ENCODE results near the gene APBA2.

The APBA2 gene

DNA sequence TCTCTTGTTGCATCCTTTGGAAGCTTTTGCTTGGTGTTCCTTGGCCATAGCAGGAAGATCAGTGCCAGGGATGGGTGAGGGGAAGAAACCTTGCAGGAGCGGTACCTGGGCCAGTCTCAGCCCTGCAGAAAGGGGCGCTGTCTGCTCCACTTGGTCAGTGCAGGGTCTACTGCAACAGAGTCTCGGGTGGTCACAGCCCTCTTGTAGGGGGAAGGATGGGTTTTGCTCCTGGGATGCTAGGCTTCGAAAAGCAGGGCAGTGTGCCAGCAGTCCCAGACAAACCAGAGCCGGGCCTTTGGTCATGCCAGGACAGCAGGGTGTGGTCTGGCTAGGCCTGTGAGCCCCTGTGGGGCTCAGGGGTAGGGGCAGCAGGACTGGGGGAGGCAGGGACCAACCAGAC is 186.7 kb downstream of the APBA2 start:
- DNase-seq (ENCODE audit: low read depth in 3 of 3, low spot score in 1 of 3): no peak

DNA sequence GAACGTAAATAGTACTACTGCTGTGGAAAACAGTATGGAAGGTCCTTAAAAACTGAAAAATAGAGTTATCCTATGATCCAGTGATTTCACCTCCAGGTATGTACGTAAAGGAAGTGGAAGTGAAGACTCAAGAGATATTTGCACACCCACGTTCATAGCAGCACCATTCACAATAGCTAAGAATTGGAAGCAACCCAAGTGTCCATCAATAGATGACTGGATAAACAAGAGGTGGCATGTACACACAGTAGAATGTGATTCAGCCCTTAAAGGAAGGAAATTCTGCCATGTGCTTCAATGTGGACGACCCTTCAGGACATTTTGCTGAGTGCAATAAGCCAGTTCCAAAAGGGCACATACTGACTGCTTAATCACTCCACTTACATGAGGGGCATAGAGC is 188.3 kb downstream of the APBA2 start:
- DNase-seq (ENCODE audit: low read depth in 3 of 3, low spot score in 1 of 3): no peak

DNA sequence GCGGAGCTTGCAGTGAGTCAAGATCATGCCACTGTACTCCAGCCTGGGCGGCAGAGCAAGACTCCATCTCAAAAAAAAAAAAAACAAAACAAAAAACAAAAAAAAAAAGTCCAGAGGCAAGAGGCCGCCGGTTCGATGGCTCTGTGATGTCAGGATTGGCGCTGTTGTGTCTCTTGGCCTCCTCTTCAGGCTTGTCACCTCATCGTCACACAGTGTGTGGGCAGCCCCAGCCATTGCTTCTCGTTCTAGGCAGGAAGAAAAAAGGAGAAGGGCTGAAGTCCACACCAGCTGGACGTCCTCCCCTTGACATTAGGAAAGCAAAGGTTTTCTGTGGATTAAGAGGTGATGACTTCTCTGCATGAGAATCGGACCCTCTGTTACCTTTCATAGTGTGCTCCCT is 192.8 kb downstream of the APBA2 start:
- DNase-seq (ENCODE audit: low read depth in 3 of 3, low spot score in 1 of 3): no peak

DNA sequence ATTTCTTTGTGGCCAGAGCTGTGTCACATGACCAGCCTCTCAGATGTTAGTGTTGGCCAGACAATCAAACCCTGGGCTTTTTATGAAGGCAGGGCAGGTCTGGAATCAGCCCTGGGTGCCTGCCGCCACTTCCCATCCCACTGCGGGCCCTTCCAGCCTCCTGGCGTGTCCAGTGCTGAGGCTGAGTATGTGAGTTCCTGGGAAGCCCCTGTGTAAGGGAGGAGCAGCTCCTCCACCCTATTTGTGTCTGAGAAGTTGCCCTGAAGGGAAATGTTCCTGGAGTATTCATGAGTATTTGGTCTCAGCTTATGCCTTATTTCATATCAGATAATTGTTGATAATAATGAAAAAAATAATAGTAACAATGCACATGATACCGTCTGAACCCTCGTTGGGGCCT is 193.7 kb downstream of the APBA2 start:
- DNase-seq (ENCODE audit: low read depth in 3 of 3, low spot score in 1 of 3): no peak

DNA sequence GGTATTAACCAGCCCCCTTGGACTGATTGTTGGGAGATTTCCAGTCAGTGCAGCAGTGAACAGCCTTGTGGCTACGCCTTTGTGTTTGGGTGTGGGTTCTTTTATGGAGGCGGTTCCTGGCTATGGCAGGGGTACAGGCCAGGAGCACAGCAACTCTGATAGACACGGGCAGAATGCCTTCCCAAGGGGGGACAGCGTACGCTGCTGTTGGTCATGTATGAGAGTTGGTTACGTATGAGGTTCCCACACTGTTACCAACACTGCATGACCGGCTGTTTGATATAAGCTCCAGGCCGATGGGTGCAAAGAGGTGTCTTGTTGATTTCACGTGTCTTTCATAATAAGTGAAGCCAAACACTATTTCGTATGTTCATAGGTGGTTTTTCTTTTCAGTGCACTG is 196.0 kb downstream of the APBA2 start:
- DNase-seq (ENCODE audit: low read depth in 3 of 3, low spot score in 1 of 3): no peak

DNA sequence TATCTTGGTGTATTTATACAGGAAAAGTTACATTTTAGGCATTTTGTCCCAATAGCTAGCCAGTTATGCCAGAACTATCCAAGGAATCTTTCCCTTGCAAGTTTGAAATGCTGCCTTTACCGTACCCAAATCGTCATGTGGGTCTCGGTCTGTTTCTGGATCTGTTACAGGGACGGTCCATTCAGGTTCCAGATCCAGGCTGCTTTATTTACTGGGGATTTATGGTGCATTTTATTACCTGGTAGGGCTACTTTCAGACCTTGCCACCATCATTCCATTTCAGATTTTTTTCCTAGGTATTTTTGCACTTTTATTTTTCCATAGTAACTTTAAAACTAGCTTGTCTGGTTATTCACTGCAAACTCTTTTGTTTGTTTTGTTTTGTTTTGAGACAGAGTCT is 197.4 kb downstream of the APBA2 start:
- DNase-seq (ENCODE audit: low read depth in 3 of 3, low spot score in 1 of 3): no peak

DNA sequence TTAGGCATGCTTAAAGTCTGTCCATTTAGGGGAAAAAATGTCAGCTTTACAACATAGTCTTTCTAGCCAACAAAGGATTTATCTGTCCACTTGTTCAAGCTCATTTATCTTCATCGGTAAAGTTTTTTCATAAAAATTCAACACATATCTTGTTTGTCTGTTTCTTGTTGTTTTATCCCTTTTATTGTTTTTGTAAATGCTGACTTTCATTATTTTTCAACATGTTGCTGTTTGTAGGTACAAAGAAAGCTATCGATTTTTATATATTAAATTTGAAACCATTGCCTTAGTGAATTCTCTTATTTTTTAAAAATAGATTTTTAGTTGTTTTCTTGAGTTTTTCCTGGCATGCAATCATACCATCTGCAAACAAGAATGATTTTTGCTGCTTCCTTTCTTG is 198.1 kb downstream of the APBA2 start:
- DNase-seq (ENCODE audit: low read depth in 3 of 3, low spot score in 1 of 3): no peak

DNA sequence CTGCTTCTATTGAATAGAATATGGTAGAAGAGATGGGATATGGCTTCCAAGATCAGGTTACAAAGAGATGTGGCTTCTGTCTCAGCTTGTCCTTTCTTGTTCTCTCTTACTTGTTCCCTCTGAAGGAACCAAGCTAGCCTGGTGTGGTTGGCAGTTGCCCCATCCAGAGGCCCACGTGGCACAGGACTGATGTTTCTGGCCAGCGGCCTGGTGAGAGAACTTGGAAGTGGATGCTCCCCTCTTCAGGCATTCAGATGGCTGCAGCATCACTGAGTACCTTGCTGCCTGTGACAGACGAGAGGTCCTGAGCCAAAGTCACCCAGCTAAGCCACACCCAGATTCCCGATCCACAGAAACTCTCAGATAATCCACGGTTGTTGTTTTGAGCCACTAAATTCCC is 200.2 kb downstream of the APBA2 start:
- no peak for DNase-seq (ENCODE audit: low read depth in 3 of 3, low spot score in 1 of 3)

DNA sequence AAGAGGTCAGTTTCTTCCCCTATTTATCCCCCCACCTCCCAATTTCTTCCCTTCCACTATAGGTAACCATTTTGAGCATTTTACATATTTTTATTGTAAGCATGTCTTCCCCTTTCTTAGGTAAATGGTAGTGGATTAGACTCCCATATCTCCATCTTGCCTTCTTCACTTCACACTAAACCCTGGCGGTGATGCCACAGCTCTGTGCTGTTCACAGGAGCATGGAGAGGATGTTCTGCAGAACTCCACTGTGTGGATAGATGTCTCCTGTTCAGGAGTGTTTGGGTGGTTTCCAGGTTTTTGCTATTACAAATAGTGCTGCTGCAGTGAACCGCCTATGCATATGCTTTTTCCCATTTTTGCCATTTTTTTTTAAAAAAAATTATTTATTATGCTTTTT is 201.1 kb downstream of the APBA2 start:
- DNase-seq (ENCODE audit: low read depth in 3 of 3, low spot score in 1 of 3): no peak

DNA sequence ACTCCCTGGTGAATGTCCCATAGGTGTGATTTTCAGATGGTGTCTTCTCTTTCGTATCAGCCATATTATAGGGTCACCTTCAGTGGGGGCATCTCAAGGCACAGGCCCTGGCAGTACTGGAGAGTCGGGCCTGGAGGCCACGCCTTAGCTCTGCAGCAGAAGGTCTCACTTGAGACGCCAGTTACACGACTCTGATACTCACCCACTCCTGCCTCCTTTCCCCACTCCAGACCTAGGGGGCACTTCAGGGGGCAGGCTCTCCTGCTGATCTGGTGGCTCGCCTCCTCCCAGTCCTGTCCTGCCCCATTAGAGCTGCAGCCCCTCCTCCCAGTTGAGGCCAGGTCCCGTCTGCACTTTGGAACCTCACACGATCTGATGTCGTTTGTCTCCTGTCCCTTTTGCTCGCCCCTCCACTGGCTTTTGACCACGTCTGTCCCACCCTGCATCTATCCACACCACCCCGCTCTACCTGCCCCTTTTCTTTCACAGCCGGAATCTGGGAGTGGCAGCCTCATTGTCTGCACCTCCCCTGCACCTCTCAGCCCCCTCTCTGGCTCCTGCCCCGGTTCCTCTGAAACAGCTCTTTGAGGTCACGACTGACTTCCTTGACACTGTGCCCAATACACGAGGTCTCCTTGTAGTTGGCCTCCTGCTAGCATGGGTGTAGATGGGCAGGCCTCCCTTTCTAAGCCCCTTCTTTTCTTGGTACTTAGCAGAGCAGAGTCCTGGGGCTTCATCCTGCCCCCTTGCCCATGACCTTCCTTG is 201.9 kb downstream of the APBA2 start:
- DNase-seq (ENCODE audit: low read depth in 3 of 3, low spot score in 1 of 3): no peak

DNA sequence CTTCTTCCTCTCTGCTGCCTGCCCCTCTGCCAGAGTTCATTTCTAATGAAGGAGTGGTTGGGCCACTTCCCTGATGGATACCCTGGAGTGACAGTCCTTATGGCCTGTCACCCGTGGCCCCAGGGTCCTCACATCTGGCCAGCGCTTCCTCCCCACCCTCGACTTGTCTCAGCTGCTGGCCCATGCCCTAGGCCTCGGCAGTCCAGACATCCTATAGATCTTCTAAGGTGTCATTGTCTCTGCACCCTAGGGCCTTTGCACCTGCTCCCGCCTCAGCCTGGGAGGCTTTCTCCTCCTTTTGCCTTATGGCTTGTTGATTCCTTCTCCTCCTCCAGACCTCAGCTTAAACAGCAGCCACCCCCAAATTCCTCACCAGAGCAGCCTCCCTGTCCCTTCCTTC is 202.9 kb downstream of the APBA2 start:
- no peak for DNase-seq (ENCODE audit: low read depth in 3 of 3, low spot score in 1 of 3)

DNA sequence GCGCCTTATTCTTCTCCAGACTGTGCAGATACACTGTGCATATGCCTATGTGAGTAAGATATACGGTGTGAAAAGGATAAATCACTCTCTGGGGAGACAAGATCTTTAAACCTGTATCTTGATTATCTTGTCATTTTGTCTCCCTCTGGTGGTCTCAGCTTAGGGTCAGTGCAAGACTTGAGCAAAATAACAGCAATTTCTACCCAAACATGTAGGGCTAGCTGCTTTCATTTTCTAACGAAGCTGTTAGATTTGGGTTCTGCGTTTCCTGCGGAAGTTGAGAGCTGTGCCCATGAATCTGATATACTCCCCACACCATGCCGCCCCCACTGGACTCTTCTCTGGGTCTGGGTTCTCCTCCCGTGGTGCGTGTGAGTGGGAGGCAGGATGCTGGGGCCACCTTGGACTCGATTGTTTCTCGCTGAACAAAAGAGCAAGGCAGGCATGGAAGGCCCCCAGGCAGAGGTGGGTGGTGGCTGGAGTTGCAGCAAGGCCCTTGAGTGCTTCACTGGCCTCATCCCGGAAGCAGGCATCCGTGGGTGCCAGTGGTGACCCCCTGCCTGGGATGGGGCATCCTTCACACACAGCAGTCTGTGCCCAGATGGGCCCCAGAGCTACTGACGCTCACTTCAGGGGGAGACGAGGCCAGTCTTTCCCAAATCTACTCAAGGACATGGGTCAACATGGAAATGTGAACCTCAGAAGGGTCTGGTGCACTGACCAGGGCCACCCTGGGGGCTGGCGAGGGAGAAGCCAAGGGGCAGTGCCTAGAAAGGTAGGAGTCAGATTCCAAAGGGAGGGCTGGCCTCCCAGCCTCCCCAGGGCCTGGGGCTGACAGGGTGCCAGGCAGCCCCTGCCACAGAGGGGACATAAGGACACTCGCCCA is 204.2 kb downstream of the APBA2 start:
- DNase-seq (ENCODE audit: low read depth in 3 of 3, low spot score in 1 of 3): no peak

DNA sequence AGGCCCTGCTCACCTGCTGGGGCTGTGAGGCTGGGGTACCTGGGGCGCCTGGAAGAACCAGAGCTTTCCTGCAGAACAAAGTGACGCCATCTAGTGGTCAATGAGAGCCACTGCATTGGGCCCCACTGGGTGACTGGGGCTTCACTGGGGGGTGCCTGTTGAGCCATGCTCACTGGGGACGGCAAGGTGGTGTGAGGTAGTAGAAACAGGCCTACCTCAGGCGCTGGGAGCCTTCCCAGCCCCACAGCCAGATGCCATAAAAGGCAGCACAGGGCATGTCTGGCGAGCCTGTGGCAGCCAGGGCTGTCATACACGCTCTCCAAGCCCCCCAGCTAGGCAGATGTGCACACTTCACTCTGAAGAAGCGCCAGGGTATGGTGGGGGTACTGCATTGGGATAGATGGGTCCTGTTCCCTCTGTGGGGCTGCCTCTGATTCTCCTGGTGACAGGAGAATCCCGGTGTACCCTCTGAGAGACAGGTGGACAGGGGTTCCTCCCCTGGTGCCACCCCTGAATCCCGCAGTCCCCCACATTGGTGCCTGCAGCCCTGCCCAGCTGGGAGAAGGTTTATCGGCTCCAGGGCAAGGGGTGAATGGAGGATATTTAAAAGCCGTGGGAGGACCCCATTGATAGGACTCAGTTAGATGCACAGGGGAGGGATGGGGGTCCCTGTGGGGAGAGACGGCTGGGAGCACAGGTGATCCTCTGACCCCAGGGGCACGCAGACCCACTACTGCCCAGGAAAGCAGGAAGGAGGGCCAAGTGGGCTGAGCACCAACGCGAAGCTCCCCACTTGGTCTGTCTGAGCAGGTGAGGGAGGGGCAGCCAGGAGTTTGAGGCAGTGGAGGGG is 205.1 kb downstream of the APBA2 start:
- DNase-seq (ENCODE audit: low read depth in 3 of 3, low spot score in 1 of 3): peak in 2 of 3 donors; percentile 19 to 25

DNA sequence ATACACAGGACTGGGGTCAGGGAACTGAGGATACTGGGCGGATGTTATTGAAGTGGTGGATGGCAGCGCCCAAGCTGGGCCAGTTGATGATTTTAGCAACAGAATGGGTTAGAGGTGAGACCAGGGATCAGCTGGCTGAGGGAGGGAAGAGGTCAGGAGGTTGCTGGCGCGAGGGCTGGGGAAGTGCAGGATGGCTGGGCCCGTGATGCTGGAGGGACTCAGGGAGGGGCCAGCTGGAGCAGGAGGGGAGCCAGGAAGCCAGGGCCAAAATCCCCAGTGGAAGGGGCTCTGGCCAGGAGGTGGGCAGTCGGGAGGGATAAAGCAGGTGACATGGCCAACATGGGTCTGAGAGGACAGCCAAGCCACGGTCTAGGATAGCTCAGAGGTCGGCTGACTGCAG is 205.9 kb downstream of the APBA2 start:
- no peak for DNase-seq (ENCODE audit: low read depth in 3 of 3, low spot score in 1 of 3)

DNA sequence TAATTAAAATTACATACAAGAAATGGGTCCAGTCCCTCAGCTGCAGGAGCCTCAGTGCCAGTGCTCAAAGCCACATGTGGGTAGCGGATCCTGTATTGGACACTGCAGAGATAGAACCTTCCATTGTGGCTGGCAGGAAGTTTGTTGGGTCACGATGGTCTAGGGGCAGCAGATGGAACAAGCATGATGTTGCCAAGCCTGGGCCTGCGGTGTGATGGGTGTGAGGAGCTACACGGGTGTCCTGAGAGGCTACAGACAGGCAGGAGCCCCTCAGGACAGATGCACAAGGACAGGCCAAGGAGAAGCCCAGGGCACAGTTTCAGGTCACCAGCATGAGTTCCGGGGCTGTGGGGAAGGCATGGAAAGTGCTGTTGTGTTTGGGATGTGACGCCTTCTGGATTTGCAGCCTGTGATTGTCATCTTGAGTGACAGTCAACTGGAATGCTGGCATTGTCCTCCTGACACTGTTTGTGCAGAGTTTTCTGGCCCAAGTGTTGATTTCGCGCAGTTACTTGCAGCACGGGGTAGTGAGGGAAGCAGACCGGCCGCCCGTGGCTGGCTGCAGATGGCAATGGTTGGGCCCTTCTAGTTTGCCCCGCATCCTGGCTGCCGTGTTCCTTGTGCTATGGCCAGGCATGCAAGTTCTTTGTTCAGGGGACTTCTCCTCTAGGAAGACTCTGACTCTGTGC is 206.7 kb downstream of the APBA2 start:
- no peak for DNase-seq (ENCODE audit: low read depth in 3 of 3, low spot score in 1 of 3)

DNA sequence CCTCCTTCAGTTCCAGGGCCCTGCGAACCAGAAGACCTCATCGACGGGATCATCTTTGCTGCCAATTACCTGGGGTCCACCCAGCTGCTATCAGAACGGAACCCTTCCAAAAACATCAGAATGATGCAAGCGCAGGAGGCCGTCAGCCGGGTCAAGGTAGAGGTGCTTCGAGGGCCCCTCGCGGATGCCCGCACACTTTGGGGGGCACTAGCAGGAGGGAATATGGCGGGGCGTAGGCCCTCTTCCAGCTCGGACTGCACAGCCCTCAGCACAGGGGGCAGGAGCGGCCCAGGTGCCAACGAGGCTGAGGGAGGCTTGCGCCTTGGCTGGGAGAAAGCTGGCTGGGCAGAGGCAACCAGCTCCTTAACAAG is 207.3 kb downstream of the APBA2 start:
- no peak for DNase-seq (ENCODE audit: low read depth in 3 of 3, low spot score in 1 of 3)

DNA sequence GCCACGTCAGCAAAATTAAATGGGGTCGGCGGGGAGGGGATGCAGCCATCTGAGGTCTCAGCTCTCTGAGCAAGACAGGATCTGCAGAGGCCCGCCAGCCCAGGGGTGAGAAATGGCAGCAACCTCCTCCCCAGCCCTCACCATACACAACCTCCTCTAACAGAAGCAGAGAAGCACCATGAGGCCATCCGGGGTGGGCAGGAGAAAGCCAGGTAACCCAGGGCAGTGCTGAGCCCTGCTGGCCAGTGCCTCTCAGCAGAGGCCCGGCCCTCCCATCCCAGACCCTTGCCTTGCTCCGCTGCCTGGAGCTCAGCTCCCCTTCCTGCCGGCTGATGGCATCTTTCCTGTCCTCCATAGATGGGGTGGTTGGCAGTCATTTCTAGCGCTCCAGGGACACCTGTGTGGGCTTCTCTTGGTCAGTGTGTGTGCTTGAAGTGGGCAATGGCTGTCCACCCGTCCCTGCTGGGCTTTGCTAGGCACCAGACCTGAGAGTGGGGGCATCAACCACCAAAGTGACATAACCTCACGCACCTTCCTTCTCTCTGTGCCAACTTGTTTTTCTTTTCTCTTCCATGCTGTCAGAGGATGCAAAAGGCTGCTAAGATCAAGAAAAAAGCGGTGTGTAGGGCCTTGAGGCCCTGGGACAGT is 208.0 kb downstream of the APBA2 start:
- no peak for DNase-seq (ENCODE audit: low read depth in 3 of 3, low spot score in 1 of 3)

DNA sequence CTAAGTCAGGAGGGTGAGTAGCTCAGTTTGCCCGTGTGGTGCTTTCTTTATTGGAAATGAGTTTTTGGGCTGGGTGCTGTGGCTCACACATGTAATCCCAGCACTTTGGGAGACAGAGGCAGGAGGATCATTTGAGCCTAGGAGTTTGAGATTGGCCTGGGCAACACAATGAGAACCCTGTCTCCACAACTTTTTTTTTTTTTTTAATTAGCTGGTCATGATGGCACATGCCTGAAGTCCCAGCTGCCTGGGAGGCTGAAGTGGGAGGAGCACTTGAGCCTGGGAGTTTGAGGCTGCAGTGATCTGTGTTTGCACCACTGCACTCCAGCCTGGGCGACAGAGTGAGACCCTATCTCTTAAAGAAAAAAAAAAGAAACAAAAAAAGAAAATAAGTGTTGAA is 208.9 kb downstream of the APBA2 start:
- no peak for DNase-seq (ENCODE audit: low read depth in 3 of 3, low spot score in 1 of 3)

DNA sequence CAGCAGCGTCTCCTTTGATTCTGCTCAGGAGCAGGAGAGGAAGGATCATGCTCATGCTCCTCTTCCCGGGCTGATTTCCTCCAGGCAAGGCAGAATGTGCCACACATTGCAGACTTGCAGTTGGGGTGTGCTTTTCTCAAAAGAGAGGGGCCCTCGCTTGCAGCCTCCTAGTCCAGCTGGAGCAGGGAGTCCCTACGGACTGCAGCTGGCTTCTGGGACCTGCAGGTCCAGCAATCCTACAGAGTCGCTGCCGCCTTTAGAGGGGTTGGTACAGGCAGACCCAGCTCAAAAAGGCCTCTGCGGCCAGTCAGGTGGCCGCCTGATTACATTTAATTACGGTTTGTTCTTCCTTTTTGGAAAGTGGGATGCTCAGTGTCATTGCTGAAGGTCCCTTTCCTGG is 210.0 kb downstream of the APBA2 start:
- DNase-seq (ENCODE audit: low read depth in 3 of 3, low spot score in 1 of 3): no peak

DNA sequence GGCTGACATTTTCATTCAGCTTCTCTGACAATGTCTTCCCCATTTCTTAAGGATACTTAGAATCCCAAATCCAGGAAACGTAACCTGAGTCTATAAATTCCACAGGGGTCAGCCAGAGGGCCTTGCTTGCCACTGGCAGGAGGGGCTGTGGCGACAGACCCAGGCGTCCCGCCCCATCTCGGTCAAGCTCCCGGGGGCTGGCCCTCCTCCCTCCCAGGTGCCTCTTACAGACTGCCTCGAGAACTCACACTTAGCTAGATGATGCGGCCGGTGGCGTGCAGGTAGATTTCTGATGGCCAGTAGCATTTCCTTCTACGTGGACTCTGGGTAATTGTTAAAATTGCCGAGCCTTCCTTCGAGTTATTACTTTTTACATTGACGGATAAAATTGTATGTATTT is 211.4 kb downstream of the APBA2 start:
- no peak for DNase-seq (ENCODE audit: low read depth in 3 of 3, low spot score in 1 of 3)

DNA sequence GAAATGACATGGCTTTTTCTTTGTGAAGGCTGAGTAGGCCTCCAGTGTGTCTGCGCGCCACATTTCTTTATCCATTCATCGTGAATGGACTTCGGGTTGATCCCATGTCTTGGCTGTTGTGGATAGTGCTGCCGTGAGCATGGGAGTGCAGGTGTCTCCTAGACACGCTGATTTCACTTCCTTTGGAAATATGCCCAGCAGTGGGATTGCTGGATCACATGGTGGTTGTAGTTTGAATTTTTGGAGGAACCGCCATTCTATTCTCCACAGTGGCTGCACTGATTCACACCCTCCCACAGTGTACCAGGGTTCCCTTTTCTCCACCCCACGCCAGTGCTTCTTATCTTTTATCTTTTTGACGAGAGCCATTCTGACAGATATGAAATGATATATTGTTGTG is 212.2 kb downstream of the APBA2 start:
- DNase-seq (ENCODE audit: low read depth in 3 of 3, low spot score in 1 of 3): no peak

Measured in stimulated activated CD4-positive, alpha-beta T cell treated with anti-CD3 and anti-CD28 coated beads, TNF-alpha, amount 100 ng/mL, for 1 hour (primary cell).